Renal cortical epithelial cell (primary cell): ENCODE results near the gene PCBP3. TPM values are rescaled to one million over a fixed set of nuclear protein-coding genes. Genes with fewer than 3 reads are reported as not detected.
"Not testable (repeated sequence)": the region's sequence is repeated elsewhere in the genome, so short reads cannot be mapped to it uniquely, and the experiment has no call there.

Experiments
- DNase-seq: peaks from one replicate; pipeline ENCODE4 v3.0.0-alpha.2; 2011; ENCODE audit warnings: low read depth
- total RNA-seq: library from RNA; depleted of rRNA; stranded (reverse); fragments of >200 nt; gene quantifications from 2 replicates; pipeline ENCODE4 v1.2.3, GENCODE V29; 2014

Gene PCBP3
- total RNA-seq, 1 donor from 2014 or later, result 0.15 TPM

DNA sequence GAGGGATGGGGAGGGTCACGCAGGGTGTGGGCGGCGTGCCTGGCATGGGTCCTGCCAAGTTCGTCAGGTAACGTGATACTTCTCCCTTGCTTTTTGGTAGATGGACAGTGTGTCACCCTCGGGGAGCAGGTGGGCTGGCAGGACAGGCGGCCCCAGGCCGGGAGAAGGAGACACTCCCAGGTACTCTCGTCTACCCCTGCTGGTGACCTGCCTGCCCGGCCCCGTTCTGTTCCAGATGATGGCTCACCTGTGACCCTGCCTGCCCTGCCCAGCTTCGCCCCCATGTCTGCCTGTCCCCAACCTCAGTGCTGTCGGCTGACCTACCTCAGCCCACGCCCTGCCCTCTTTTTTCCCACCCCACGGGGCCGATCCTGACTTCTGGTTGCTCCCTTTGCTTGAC, 144.7 kb downstream of the PCBP3 start:
- DNase-seq, result no peak

DNA sequence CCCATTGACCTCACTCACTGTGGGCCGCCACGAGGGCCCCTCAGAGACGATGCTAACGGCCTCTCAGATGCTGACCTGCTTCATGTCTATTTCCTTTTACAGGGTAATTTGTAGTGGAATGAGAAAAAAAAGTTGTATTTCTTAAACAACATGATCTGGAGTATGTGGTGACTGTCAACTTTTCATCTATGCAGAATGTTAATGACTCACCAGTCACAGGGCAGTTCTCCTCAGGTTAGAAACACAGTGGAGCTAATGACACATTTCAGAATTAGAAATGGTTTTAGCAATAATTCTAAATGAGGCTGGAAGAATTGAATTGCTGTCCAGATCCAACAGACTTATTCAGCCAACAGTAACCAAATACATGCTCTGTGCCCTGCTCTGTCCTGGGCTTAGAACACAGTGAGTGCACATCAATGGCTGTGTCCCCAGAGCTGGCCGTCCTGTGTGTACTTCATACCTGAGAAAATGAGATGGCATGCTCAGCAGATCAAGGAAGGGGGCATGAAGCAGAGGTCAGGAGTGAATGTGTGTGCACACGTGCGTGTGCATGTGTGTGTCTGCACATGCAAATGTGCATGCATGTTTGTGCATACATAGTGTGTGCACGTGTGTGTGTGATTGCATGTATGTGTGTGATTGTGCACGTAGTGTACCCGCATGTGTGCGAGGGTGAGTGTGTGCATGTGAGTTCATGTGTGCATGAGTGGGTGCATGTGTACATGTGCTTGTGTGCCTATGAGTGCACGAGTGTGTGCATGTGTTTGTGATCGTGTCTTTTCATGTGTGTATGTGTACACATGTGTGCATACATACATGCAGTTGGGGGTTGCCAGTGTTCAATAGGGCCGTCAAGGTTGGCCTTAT, 145.3 kb downstream of the PCBP3 start:
- DNase-seq, result peak; percentile 26

DNA sequence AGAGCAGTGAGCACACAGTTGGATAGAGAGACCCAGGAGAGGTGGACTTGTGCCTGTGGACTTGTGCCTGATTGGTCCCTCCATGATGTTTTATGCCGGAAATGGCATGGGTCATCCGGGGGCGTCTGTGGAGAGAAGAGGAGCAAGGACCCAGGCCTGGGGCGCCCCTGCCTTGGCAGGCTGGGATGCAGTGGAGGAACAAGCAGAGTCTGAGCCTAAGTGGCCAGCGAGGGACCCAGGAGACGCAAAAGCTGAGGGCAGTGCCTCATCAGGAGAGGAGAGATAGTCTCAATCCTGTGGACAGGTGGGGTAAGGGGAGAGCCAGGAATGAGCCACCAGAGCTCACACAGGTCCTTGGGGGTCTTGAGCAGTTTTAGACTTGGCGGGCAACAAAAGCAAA, 146.9 kb downstream of the PCBP3 start:
- DNase-seq, result no peak

DNA sequence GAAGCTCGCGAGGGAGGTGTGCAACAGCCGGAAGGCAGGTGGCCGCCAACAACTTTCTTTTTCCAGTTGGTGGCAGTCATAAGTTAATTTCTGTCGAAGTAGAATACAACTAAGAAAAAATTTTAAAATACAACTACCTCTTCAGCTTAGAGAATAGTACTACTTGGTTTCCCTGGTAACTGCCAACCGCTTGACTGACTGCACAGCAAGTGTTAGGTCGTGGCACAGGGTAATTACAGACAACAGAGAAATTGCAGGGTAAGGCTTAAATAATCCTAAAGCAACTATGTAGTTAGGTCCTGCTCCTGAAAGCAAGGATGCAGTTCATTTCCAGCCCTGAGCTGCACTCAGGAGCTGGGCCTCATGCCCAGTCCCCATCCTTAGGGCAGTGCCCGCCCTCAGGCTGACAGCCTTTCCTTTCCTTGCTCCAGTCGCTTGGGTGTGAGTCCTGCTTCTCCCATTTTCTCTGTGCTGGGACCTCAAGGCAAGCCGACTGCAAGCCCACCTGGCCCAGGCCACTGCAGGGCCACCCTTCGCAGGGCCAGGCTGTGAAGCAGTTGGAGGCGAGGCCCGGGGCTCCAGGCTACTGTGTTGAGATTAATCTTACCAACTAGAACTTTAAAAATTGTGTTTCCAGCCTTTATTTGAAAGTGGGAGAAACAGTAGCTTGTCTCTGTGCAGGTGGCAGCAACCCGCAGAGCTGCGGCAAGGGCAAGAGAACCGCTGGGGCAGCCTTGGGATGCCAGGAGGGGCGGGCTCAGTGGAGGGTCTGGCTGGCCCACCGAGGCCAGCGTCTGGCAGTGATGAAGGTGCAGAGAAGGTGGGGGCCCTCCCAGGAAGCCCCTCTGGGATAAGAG, 148.3 kb downstream of the PCBP3 start:
- no peak for DNase-seq

DNA sequence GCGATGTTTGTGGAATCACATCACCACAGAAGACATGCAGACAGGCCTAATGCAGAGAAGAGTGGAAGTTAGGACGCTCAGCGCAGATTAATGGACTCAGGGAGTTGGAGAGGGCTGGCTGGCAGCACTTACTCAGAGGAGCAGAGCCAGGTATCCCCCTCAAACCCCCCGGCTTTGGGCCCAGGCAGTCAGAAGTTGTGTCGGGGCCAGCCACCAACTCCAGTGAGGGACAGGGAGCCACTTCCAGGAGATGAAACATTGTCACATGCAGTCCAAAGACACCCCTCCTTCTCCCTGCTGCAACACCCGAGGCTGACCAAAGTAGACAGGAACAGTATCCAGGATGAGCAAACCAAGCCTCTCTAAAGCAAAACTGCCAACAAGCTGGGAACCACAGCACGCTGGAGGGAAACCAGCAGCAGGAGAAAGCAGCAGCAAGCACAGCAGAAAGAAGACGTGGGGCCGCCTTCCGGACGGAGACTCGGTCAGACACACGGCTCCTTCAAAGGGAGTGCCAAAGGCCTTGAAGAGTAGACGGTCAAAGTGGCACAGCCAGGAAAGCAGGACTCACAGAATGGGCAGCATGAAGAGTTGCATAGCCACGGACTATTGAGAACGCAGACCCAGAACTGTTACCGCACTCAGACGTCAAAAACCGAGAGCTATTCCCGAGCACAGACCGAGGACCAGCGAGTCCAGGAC, 149.3 kb downstream of the PCBP3 start:
- no peak for DNase-seq

DNA sequence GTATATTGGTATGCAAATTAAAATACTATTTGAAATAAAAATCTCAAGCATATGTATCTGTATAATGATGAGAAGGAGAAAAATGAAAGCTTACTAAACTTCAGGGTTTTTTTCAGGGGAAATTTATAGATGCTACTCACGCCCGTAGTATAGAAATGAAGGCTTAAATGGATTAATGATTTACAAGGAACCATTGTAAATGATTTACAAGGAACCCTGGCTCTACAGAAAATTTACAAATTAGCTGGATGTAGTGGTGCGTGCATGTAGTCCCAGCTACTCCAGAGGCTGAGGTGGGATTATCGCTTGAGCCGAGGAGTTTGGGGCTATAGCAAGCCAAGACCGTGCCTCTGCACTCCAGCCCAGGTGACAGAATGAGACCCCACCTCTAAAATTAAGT, 150.5 kb downstream of the PCBP3 start:
- peak; percentile 45 for DNase-seq

DNA sequence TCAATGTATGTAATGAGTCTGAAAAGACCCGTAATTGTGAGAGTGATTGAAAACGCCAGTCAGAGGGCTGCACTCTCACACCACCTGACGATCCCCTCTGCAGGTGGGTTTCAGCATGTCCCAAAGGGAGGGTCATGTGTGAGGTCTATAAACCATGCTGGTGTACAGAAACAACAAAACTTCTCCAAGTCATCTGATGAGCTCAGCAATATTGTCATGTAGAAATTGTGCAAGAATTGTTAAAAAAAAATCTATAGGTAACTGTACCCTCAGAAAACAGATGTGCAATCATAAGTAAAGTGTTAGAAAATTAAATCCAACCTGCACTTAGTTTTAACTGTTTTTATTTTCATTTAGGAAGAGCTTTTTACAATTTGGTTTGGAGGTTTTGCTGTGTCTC, 152.5 kb downstream of the PCBP3 start:
- no peak for DNase-seq

DNA sequence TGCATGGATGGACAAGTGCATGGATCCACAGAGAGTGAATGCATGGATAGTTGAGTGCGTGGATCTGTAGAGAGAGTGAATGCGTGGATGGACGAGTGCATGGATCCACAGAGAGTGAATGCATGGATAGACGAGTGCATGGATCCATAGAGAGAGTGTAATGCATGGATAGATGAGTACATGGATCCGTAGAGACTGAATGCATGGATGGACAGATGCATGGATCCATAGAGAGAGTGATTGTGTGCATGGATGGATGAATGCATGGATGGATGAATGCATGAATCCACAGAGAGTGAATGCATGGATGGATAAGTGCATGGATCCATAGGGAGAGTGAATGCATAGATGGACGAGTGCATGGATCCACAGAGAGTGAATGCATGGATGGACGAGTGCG, 153.8 kb downstream of the PCBP3 start:
- DNase-seq, result no peak

DNA sequence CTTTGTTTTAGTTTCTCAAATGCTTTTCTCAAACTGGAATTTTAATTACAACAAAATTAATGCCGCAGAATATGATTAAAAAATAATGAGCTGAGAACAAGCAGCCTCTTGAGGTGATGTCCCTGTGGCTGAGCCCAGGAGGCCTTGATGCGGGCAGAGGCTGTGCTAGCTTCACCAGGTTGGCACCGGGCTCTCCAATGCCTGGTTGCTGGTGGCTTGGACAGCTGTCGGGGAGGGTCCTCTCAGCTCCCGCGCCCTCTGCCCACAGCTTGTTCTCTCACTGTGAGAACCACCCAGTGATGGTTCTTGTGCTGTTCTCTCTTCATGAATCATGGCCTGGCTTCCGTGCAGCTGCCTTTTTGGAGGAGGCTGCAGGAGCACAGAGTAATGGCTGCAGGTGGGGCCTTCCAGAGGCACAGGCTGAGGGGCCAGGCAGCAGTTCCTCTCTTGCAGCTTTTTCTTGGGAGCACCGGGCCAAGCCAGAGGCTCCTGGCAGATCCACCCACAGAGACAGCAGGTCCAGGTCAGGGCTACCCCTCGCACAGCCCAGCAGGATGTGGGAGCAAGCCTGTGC, 156.3 kb downstream of the PCBP3 start:
- no peak for DNase-seq

DNA sequence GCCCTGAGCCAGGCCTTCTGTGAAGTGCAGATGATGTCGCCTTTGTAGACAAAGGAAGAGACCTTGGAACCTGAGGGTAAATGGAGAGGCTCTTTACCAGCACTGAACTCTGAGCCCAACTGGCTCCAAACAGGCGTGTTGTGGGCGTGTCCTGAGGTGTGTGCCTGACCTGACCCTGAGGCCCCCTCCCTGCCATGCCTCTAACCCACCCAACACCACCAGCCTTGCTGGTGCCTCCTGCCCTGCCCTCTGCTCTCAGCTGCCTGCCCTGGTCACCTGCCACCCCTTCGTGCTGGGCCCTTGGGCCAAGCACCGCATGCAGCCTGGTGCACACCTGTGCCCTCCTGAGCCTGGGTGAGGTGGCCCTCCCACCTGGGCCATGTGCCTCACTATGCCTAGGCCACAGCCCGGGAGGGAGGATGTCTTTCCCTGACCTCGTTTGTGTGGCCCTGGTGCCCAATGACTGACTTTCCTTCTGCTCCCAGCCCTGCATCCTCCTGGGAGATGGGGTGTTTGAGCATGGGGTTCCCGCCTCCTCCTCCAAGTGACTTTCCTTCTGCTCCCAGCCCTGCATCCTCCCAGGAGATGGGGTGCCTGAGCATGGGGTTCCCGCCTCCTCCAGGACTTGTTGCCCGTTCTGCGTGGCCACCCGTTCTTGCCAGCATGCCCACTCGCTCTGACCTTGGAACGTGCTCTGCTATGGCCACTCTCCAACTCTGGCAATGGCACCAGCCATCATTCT, 157.0 kb downstream of the PCBP3 start:
- no peak for DNase-seq

DNA sequence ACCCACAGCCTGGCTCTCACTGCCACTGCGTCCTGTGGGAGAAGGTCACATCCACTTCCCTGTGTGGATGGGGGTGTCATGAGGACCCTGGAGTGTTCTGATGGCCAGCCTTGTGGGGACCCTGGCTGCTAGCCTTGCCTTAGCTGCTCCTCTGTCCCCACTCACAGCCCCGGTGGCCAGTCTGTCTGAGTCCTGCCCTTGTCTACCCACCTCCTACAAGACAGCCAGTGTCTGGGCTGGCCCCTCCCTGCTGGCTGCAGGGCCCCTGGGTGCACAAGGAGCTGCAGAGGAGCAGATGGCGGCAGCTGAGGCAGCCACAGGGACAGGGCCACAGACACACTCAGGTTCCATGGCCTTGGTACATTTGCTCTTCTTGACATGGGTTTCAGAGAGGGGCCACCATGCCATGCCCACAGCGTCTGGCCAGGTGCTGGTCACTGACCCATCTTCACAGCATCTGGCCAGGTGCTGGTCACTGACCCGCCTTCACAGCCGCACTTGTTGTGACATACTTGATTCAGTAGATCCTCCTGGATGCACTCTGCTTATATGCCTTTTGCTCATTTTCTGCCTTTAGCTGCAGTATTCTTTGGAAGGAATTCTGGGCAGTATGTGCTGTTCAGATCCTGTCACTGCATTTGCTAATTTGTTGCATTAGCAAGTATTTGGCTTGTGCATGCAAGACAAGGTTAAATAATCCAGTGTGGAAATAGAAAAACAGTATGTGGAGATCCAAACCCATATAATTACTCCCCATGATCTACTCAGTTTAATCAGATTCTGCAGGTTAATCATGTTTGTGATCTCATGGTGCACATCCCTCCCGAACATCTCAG, 157.8 kb downstream of the PCBP3 start:
- no peak for DNase-seq

DNA sequence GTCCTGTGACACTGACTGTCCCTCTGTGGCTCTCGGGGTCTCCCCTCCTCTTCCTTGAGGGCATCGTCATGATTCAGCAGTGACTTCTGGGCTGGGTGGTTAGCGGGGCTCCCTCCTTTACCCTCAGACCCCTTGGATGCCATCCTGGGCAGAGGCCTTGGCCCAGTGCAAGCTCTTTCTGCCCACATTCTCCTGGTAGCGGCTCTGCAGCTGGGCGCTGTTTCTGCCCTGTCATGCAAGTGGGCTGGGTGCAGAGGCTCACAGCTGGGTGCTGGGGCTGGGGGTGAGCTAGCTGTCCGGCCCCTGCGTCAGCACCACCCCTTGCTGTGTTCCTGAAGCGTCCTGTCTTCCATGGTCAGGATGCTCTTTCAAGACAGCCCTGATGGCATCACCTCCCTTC, 158.5 kb downstream of the PCBP3 start:
- no peak for DNase-seq

DNA sequence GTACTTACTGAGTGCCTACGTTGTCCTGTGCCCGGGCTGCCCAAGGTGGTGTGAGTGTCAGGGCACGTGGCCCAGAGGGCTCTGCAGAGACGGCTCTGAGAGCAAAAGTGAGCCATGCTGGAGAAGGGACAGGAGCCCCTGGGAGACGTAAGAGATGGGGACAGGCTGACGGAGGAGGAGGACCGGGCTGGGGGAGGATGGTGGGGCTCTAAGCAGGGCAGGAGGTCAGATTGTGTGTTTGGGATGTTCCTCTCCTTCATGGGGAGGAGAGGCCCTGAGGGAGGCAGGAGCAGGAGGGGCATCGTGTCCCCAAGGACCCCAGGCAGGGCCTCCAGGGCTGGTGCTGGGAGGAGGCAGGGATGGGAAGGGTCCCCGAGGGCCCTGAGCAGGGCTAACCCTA, 158.9 kb downstream of the PCBP3 start:
- DNase-seq, result no peak

DNA sequence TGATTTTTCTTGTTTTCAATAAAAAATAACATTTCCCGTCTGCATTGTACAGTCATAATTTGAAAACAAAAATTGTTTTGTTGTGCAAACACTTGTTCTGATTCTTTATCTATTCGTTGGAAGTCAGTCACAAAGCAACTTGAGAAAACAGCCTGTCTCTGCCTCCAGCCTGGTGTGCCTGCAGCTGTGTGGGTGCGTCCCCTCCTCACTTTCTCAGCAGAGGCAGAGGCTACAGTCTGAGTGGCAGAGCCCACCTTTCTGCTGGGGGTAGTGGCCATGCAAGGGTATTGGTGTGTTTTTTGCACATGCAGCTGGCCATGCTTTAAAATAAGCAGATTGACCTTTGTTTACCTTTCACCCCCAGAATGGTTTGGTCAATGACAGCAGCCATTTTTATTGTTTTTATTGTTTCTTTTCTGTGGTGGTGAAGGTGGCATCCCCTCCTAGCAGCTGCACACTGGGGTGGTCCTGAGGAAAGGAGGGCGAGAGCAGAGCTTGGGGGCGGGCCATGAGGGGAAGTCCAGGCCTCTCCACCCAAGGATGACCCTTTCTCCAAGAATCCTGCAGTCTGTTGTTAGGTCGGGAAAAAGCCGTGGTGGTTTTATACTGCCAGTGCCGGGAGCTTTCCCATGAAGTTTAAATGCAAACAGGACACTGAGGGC, 159.6 kb downstream of the PCBP3 start:
- DNase-seq, result no peak

DNA sequence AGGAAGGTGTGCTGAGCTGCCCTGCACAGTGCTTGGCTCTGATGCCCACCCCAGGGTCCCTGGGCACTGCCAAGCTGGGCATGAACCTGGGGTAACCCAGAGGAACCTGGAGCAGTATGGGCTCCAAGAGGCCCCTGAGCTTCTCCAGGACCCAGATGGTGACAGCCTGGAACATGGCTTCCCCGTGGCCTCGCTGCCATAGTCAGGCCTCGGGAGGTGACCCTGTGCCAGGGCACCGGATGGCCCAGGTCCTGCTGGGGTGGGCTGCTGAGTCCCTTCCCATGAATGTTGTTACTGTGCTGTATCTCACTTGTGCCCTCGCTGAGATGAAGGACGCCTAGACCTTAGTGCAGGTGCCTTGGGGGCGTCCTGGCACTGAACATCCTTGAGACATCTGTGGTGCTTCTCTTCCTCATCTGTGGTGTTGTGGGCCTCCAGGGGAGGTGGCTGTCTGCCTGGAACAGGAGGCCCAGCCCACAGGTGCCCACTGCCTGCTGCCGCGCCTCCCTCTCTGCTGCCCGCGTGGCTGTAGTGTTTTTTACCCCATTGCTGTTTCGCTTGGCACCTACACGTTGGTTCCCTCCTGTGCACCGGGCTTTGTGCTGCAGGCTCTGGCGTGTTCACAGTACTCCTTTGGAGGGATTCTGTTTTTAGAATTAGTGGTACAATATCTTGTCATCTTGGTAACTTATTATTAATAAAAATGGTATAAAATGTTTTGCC, 160.3 kb downstream of the PCBP3 start:
- DNase-seq, result no peak

DNA sequence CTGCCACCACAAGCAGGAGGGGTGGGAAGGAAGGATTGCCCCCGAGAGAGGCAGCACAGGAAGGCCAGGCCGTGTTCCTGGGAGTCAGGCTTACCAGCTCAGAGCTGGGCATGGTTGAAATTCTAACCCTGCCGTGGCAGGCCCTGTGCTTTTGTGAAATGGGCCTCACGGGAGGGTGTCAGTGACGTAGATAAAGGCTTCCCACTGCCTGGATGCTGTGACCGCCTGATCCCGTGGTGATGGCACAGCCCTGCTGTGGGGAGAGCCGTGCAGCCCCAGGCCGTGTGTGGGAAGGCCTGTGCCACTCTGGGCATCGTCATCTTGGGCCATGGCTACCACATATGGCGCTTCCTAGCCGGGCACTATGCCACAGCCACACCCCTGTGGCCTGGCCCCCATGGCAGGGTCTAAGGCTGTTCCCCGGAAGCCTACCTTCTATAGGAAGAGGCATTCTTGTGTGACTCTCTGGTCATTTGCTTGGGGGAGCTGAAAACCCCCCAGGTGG, 161.3 kb downstream of the PCBP3 start:
- DNase-seq, result no peak

DNA sequence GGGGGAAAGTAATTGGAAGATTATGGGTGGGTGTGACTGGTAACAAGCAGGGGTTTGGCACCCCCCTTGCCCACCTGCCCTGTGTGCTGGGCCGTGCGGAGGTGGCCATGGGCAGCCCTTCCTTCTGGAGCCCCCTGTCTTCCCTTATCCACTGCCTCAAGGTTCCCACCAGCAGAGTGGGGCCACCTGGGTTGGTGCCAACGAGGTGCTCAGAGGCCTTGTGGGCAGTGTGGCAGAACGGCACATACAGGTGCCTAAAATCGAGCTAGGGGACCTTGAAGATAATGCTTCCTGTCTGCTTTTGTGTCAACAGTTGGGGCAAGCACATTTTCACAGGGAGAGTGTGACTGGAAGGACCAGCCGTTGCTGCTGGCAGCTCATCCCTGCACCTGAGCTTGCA, 161.8 kb downstream of the PCBP3 start:
- no peak for DNase-seq

DNA sequence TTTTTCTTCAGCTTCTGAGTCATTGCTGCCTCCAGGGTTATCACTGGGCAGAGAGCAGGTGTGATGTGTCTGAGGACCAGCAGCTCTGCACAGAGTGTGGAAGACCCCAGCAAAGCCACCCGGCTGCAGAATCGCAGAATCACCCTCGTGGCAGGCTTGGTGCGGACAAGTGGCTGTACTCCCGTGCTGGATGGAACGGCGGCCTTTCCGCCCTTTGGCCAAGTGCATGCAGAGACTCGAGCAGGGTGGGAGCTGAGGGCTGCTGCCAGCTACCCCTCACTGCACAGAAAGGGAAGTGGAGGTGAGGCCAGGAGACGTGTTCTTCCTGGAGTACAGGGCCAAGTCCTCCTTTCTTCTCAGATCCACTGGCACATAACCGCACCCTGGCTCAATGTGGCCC, 162.5 kb downstream of the PCBP3 start:
- DNase-seq, result no peak

DNA sequence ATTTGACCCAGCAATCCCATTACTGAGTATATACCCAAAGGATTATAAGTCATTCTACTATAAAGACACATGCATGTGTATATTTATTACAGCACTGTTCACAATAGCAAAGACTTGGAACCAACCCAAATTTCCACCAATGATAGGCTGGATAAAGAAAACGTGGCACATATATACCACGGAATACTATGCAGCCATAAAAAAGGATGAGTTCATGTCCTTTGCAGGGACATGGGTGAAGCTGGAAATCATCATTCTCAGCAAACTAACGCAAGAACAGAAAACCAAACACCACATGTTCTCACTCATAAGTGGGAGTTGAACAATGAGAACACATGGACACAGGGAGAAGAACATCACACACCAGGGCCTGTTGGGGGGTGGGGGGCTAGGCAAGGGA, 165.1 kb downstream of the PCBP3 start:
- not testable (repeated sequence) for DNase-seq
